ENCODE results near the gene IMMP2L.

DNA sequence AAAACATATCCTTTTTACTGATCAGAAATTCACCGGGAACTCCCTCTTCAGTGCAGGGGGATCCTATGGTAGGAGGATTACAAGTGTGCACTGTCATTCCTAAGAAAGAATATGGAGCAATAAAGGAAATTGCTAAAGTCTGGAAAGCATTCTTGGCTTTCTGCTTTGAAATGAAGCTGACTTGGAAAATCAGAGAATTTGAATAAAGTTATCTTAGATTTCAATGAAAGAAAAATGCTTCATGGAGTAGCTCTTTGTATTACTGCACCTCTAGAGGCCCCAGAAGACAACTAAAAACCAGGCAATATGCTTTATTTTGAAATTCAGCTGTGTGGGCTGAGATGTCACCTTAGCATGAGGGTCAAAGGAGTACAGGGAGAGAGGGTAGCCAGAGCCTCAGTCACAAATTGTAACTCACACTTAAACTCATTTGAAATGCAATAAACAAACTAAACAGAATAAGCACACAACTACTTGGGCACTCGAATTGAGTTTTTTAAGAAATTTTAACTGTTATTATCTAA is 102.5 kb downstream of the IMMP2L start:
- TF ChIP-seq POLR2A (IDR thresholded peaks at IDR 0.05), result no peak
- TF ChIP-seq, protein P1, sequence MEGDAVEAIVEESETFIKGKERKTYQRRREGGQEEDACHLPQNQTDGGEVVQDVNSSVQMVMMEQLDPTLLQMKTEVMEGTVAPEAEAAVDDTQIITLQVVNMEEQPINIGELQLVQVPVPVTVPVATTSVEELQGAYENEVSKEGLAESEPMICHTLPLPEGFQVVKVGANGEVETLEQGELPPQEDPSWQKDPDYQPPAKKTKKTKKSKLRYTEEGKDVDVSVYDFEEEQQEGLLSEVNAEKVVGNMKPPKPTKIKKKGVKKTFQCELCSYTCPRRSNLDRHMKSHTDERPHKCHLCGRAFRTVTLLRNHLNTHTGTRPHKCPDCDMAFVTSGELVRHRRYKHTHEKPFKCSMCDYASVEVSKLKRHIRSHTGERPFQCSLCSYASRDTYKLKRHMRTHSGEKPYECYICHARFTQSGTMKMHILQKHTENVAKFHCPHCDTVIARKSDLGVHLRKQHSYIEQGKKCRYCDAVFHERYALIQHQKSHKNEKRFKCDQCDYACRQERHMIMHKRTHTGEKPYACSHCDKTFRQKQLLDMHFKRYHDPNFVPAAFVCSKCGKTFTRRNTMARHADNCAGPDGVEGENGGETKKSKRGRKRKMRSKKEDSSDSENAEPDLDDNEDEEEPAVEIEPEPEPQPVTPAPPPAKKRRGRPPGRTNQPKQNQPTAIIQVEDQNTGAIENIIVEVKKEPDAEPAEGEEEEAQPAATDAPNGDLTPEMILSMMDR (IDR thresholded peaks at IDR 0.05 in 4 of 5, conservative IDR thresholded peaks at IDR 0.05 in 1 of 5), result no peak

Measured in gastrocnemius medialis (tissue), 4 donors.